BLaER1 (cell line): ENCODE measurements around the gene STAG1.
"Not testable (repeated sequence)": the region's sequence is repeated elsewhere in the genome, so short reads cannot be mapped to it uniquely, and the experiment has no call there.

Experiments
- H3K27ac ChIP-seq: shearing (Covaris generic); formaldehyde crosslinking; 2 replicates; pipeline ENCODE4 v1.8.1; 2022
- H3K27me3 ChIP-seq: shearing (Covaris generic); formaldehyde crosslinking; 2 replicates; pipeline ENCODE4 v1.8.1; 2022
- H3K36me3 ChIP-seq: shearing (Covaris generic); formaldehyde crosslinking; 2 replicates; pipeline ENCODE4 v1.8.1; 2022
- H3K4me1 ChIP-seq: shearing (Covaris generic); formaldehyde crosslinking; 2 replicates; pipeline ENCODE4 v1.8.1; 2022
- H3K4me2 ChIP-seq: shearing (Covaris generic); formaldehyde crosslinking; 2 replicates; pipeline ENCODE4 v1.8.1; 2022
- H3K4me3 ChIP-seq: shearing (Covaris generic); formaldehyde crosslinking; 2 replicates; pipeline ENCODE4 v1.8.1; 2022
- H3K9ac ChIP-seq: shearing (Covaris generic); formaldehyde crosslinking; 2 replicates; pipeline ENCODE4 v1.8.1; 2022
- H3K9me3 ChIP-seq: shearing (Covaris generic); formaldehyde crosslinking; 2 replicates; pipeline ENCODE4 v1.8.1; 2022
- H4K20me1 ChIP-seq: shearing (Covaris generic); formaldehyde crosslinking; 2 replicates; pipeline ENCODE4 v1.8.1; 2022
- Cebpa-rat ChIP-seq: shearing (Covaris generic); IDR thresholded peaks from 2 replicates; pipeline ENCODE4 v1.8.1; 2022

STAG1 gene

GRCh38 chr3:136752172-136752421, at the start of gene STAG1:
Gene STAG1 (minus strand): TSS chr3:136752378. CDS start chr3:136630898, 121,480 bp downstream.
- no peak for TF ChIP-seq Cebpa-rat
- H3K9ac ChIP-seq: peak within 1 kb of the TSS; percentile 99
- H3K36me3 ChIP-seq: no peaks in the 10 kb centered on the region
- H3K4me3 ChIP-seq: peak within 1 kb of the TSS; percentile 81
- peak within 1 kb of the TSS; percentile 92 for H3K4me2 ChIP-seq
- peaks cover 37% of the 10 kb centered on the region for H3K4me1 ChIP-seq
- H3K9me3 ChIP-seq: no peaks in the 10 kb centered on the region
- H3K27me3 ChIP-seq: no peaks in the 10 kb centered on the region
- peak within 1 kb of the TSS; percentile 98 for H3K27ac ChIP-seq
- peaks cover 15% of the 10 kb centered on the region; the same call in 1 of the 2 replicates for H4K20me1 ChIP-seq

GRCh38 chr3:136801146-136801545, 49.0 kb upstream of the STAG1 start:
- not testable (repeated sequence) for H3K9me3 ChIP-seq, H3K4me2 ChIP-seq, H3K36me3 ChIP-seq, H3K27me3 ChIP-seq, H3K9ac ChIP-seq, H4K20me1 ChIP-seq, H3K27ac ChIP-seq, H3K4me3 ChIP-seq
- peaks cover 17% of the 10 kb centered on the region for H3K4me1 ChIP-seq

- Histone ChIP-seq H3K9me3 (no peaks in the 10 kb centered on the region), H4K20me1 (no peaks in the 10 kb centered on the region), H3K27me3 (no peaks in the 10 kb centered on the region), H3K9ac (no peak overlapping the region), H3K36me3 (no peaks in the 10 kb centered on the region), H3K4me2 (no peak overlapping the region), H3K27ac (no peak overlapping the region), H3K4me1 (peaks cover 8% of the 10 kb centered on the region; the same call in 1 of the 2 replicates), H3K4me3 (no peak overlapping the region)
- no peak for TF ChIP-seq Cebpa-rat
Measured at GRCh38 chr3:136792556-136793330, 40.6 kb upstream of the STAG1 start.

GRCh38 chr3:136790786-136791185, 38.6 kb upstream of the STAG1 start:
- no peaks in the 10 kb centered on the region for H4K20me1 ChIP-seq
- H3K27me3 ChIP-seq: no peaks in the 10 kb centered on the region
- no peak overlapping the region for H3K9ac ChIP-seq
- no peak for TF ChIP-seq Cebpa-rat
- peaks cover 13% of the 10 kb centered on the region for H3K4me1 ChIP-seq
- no peaks in the 10 kb centered on the region for H3K9me3 ChIP-seq
- H3K36me3 ChIP-seq: no peaks in the 10 kb centered on the region
- H3K27ac ChIP-seq: no peak overlapping the region
- H3K4me3 ChIP-seq: no peak overlapping the region
- no peak overlapping the region for H3K4me2 ChIP-seq

GRCh38 chr3:136789976-136790375, 37.8 kb upstream of the STAG1 start:
- no peaks in the 10 kb centered on the region for H3K27me3 ChIP-seq

GRCh38 chr3:136788154-136788553, 36.0 kb upstream of the STAG1 start:
- no peak for TF ChIP-seq Cebpa-rat
- H3K4me1 ChIP-seq: peaks cover 5% of the 10 kb centered on the region; the same call in 1 of the 2 replicates
- H3K36me3 ChIP-seq: no peaks in the 10 kb centered on the region
- H4K20me1 ChIP-seq: no peaks in the 10 kb centered on the region
- no peaks in the 10 kb centered on the region for H3K27me3 ChIP-seq
- H3K4me2 ChIP-seq: no peak overlapping the region
- no peak overlapping the region for H3K27ac ChIP-seq
- H3K9me3 ChIP-seq: no peaks in the 10 kb centered on the region
- H3K9ac ChIP-seq: no peak overlapping the region
- no peak overlapping the region for H3K4me3 ChIP-seq

More at GRCh38 chr3:136789976-136790375, 37.8 kb upstream of the STAG1 start:
- Histone ChIP-seq H3K4me2 (no peak overlapping the region), H4K20me1 (no peaks in the 10 kb centered on the region), H3K4me1 (peaks cover 13% of the 10 kb centered on the region), H3K36me3 (no peaks in the 10 kb centered on the region), H3K27ac (no peak overlapping the region), H3K9ac (no peak overlapping the region), H3K4me3 (no peak overlapping the region), H3K9me3 (no peaks in the 10 kb centered on the region)
- TF ChIP-seq Cebpa-rat: no peak

- Histone ChIP-seq H3K9ac (no peak overlapping the region), H3K36me3 (no peaks in the 10 kb centered on the region), H3K27ac (no peak overlapping the region), H3K4me3 (no peak overlapping the region), H3K4me2 (no peak overlapping the region), H4K20me1 (no peaks in the 10 kb centered on the region), H3K27me3 (no peaks in the 10 kb centered on the region), H3K9me3 (no peaks in the 10 kb centered on the region), H3K4me1 (peaks cover 5% of the 10 kb centered on the region; the same call in 1 of the 2 replicates)
- TF ChIP-seq Cebpa-rat: no peak
Measured at GRCh38 chr3:136787349-136787748, 35.2 kb upstream of the STAG1 start.

- TF ChIP-seq Cebpa-rat: no peak
- H3K4me2 ChIP-seq: no peak overlapping the region
- H3K27ac ChIP-seq: no peak overlapping the region
- H3K9ac ChIP-seq: no peak overlapping the region
- no peak overlapping the region for H3K4me3 ChIP-seq
- no peaks in the 10 kb centered on the region for H4K20me1 ChIP-seq
- no peaks in the 10 kb centered on the region for H3K9me3 ChIP-seq
- H3K36me3 ChIP-seq: no peaks in the 10 kb centered on the region
- no peaks in the 10 kb centered on the region for H3K27me3 ChIP-seq
- peaks cover 5% of the 10 kb centered on the region; the same call in 1 of the 2 replicates for H3K4me1 ChIP-seq
Measured at GRCh38 chr3:136783708-136784191, 31.6 kb upstream of the STAG1 start.

GRCh38 chr3:136780741-136781140, 28.6 kb upstream of the STAG1 start:
- Histone ChIP-seq H3K4me3 (no peak overlapping the region), H3K9ac (no peak overlapping the region), H3K27ac (no peak overlapping the region), H3K36me3 (no peaks in the 10 kb centered on the region), H3K4me1 (no peaks in the 10 kb centered on the region), H3K27me3 (no peaks in the 10 kb centered on the region), H4K20me1 (no peaks in the 10 kb centered on the region), H3K9me3 (no peaks in the 10 kb centered on the region), H3K4me2 (no peak overlapping the region)
- TF ChIP-seq Cebpa-rat: no peak

- H3K4me2 ChIP-seq: no peak overlapping the region
- H3K27me3 ChIP-seq: no peaks in the 10 kb centered on the region
- H3K36me3 ChIP-seq: no peaks in the 10 kb centered on the region
- H3K9ac ChIP-seq: no peak overlapping the region
- H4K20me1 ChIP-seq: no peaks in the 10 kb centered on the region
- no peaks in the 10 kb centered on the region for H3K9me3 ChIP-seq
- H3K27ac ChIP-seq: no peak overlapping the region
- H3K4me1 ChIP-seq: no peaks in the 10 kb centered on the region
- no peak for TF ChIP-seq Cebpa-rat
- H3K4me3 ChIP-seq: no peak overlapping the region
Measured at GRCh38 chr3:136778865-136779264, 26.7 kb upstream of the STAG1 start.
